C4-2B (cell line): Measurements from ENCODE around the gene BLMH.

ENCODE experiments used
- ZFX ChIP-seq: fragments of 450-650 bp; IDR thresholded peaks from 2 replicates; pipeline ENCODE4 v1.6.1; 2017
- TF ChIP-seq, protein P1 (sequence below): fragments of 450-650 bp; conservative IDR thresholded peaks from 2 replicates; pipeline ENCODE4 v1.5.1; 2017; ENCODE audit warnings: mild to moderate bottlenecking

GRCh38 chr17:30290696-30291542, 825 bp downstream of the BLMH start:
- TF ChIP-seq, protein P1, sequence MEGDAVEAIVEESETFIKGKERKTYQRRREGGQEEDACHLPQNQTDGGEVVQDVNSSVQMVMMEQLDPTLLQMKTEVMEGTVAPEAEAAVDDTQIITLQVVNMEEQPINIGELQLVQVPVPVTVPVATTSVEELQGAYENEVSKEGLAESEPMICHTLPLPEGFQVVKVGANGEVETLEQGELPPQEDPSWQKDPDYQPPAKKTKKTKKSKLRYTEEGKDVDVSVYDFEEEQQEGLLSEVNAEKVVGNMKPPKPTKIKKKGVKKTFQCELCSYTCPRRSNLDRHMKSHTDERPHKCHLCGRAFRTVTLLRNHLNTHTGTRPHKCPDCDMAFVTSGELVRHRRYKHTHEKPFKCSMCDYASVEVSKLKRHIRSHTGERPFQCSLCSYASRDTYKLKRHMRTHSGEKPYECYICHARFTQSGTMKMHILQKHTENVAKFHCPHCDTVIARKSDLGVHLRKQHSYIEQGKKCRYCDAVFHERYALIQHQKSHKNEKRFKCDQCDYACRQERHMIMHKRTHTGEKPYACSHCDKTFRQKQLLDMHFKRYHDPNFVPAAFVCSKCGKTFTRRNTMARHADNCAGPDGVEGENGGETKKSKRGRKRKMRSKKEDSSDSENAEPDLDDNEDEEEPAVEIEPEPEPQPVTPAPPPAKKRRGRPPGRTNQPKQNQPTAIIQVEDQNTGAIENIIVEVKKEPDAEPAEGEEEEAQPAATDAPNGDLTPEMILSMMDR, result no peak
- TF ChIP-seq ZFX, result no peak
